Thoracic aorta (tissue), 2 donors: ENCODE measurements around the gene MARS1. TPM values are rescaled to one million over a fixed set of nuclear protein-coding genes. Genes with fewer than 3 reads are reported as not detected.
A peak's percentile ranks its signal among the peaks of the same experiment; 100 is the strongest.

Source experiments
- ATAC-seq: fragments of 150-250 bp; one replicate; pipeline ENCODE4 v1.8.0; 2017; ENCODE audit warnings: low read depth; ENCODE audit not compliant: insufficient number of reproducible peaks, low FRiP score
- DNase-seq: peaks from one replicate; pipeline ENCODE4 v3.0.0-alpha.2; 2020; ENCODE audit warnings: low spot score
- H3K27ac ChIP-seq, 2 donors: fragments of 200-600 bp; sonication (generic); 1 replicate in 1 of 2; 2 replicates in 1 of 2; pipeline ENCODE4 v1.5.1; 2016; ENCODE audit warnings: mild to moderate bottlenecking in 2 of 2, moderate library complexity in 2 of 2
- H3K27me3 ChIP-seq: fragments of 200-600 bp; sonication (generic); replicated peaks from 2 replicates; pipeline ENCODE4 v1.6.0; 2016; ENCODE audit warnings: mild to moderate bottlenecking; ENCODE audit not compliant: insufficient read depth
- H3K36me3 ChIP-seq: fragments of 200-600 bp; sonication (generic); one replicate; pipeline ENCODE4 v1.5.1; 2016
- H3K4me1 ChIP-seq, 2 donors: fragments of 200-600 bp; sonication (generic); 1 replicate in 1 of 2; 2 replicates in 1 of 2; pipeline versions ENCODE4 v1.5.1 to v1.6.0; 2016; ENCODE audit warnings: low read depth in 2 of 2, mild to moderate bottlenecking in 1 of 2; ENCODE audit not compliant: control insufficient read depth in 1 of 2
- H3K4me3 ChIP-seq: fragments of 200-600 bp; sonication (generic); 2 replicates; pipeline ENCODE4 v1.5.1; 2016; ENCODE audit warnings: mild to moderate bottlenecking
- H3K9me3 ChIP-seq: fragments of 200-600 bp; sonication (generic); 2 replicates; pipeline ENCODE4 v1.5.1; 2016
- total RNA-seq, 2 donors: library from RNA; depleted of rRNA; stranded (reverse); fragments of >200 nt; gene quantifications; one replicate each; pipeline versions ENCODE4 v1.1.0 to v1.2.3, GENCODE V29; 2016
- TF ChIP-seq, protein P1 (sequence below): fragments of 200-600 bp; sonication (generic); IDR thresholded peaks from one replicate; pipeline ENCODE4 v1.5.1; 2019; ENCODE audit warnings: antibody characterized with exemption

MARS1 gene
- total RNA-seq, 2 donors from 2014 or later: 58.8 to 104 TPM

GRCh38 chr12:57451233-57451778, 36.6 kb upstream of the MARS1 start:
- H3K9me3 ChIP-seq: no peaks in the 10 kb centered on the region
- no peaks in the 10 kb centered on the region for H3K36me3 ChIP-seq
- ATAC-seq (no peak), DNase-seq (no peak)
- H3K27me3 ChIP-seq: no peaks in the 10 kb centered on the region
- no peak overlapping the region for H3K4me3 ChIP-seq
- TF ChIP-seq, protein P1, sequence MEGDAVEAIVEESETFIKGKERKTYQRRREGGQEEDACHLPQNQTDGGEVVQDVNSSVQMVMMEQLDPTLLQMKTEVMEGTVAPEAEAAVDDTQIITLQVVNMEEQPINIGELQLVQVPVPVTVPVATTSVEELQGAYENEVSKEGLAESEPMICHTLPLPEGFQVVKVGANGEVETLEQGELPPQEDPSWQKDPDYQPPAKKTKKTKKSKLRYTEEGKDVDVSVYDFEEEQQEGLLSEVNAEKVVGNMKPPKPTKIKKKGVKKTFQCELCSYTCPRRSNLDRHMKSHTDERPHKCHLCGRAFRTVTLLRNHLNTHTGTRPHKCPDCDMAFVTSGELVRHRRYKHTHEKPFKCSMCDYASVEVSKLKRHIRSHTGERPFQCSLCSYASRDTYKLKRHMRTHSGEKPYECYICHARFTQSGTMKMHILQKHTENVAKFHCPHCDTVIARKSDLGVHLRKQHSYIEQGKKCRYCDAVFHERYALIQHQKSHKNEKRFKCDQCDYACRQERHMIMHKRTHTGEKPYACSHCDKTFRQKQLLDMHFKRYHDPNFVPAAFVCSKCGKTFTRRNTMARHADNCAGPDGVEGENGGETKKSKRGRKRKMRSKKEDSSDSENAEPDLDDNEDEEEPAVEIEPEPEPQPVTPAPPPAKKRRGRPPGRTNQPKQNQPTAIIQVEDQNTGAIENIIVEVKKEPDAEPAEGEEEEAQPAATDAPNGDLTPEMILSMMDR: no peak
- H3K4me1 ChIP-seq: peaks cover 9 to 27% of the 10 kb centered on the region in 2 donors
- peak overlapping the region in 1 of 2 donors; percentile 85 for H3K27ac ChIP-seq

- peak; percentile 91 for ATAC-seq
These were observed 35.5 kb upstream of the MARS1 start for GRCh38 chr12:57452181-57452936.

DNA sequence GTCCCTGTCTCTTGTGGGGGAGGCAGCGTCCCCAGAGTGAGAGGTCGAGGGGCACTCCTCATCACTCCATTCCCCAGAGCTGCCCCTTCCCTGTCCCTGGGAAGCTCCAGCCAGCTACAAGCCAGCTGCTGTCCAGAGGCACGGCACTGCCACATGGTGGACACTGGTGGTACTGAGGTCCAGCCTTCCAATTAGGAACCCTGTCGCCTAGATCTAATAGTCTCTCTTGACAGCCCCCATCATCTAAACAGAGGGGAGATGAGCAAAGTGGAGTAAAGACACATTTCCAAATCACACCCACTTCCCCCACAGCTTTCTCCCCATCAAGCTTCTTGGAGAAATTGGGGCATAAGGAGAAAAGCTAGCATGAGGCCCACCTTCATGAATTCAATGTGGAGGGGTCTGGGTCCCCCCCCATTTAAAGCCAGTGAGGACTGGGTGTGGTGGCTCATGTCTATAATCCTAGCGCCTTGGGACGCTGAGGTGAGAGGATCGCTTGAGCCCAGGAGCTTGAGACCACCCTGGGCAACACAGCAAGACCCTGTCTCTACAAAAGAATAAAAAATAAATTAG, 34.8 kb upstream of the MARS1 start:
- ATAC-seq: peak; percentile 51
- peak overlapping the region; percentile 34 for H3K4me3 ChIP-seq
- H3K9me3 ChIP-seq: no peaks in the 10 kb centered on the region
- no peaks in the 10 kb centered on the region for H3K36me3 ChIP-seq
- peaks cover 9 to 27% of the 10 kb centered on the region in 2 donors for H3K4me1 ChIP-seq
- peak overlapping the region; percentile 85 for H3K27ac ChIP-seq
- TF ChIP-seq, protein P1: peak; percentile 98
- DNase-seq: no peak
- no peaks in the 10 kb centered on the region for H3K27me3 ChIP-seq

More at GRCh38 chr12:57452181-57452936, 35.5 kb upstream of the MARS1 start:
- H3K27ac ChIP-seq: peak overlapping the region; percentile 85
- H3K36me3 ChIP-seq: no peaks in the 10 kb centered on the region
- no peaks in the 10 kb centered on the region for H3K27me3 ChIP-seq
- H3K4me3 ChIP-seq: peak overlapping the region; percentile 34
- H3K9me3 ChIP-seq: no peaks in the 10 kb centered on the region
- peaks cover 9 to 27% of the 10 kb centered on the region in 2 donors for H3K4me1 ChIP-seq
- no peak for DNase-seq
- TF ChIP-seq, protein P1: no peak

DNA sequence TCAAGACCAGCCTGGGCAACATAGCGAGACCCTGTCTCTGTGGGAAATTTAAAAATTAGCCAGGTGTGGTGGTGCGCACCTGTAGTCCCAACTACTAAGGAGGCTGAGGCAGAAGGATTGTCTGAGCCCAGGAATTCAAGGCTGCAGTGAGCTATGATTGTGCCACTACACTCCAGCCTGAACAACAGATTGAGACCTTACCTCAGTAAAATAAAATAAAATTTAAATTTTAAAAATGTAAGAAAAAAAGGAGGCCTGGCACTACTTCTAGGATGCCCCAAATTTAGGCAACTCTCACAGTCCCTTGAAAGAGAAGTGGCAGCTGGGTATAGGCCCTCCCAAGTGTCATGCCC, 33.7 kb upstream of the MARS1 start:
- H3K4me1 ChIP-seq: peaks cover 9 to 32% of the 10 kb centered on the region in 2 donors
- no peaks in the 10 kb centered on the region for H3K27me3 ChIP-seq
- H3K36me3 ChIP-seq: no peaks in the 10 kb centered on the region
- no peak for ATAC-seq
- no peak overlapping the region for H3K4me3 ChIP-seq
- no peak for DNase-seq
- H3K27ac ChIP-seq: no peak overlapping the region
- TF ChIP-seq, protein P1: no peak
- H3K9me3 ChIP-seq: no peaks in the 10 kb centered on the region

DNA sequence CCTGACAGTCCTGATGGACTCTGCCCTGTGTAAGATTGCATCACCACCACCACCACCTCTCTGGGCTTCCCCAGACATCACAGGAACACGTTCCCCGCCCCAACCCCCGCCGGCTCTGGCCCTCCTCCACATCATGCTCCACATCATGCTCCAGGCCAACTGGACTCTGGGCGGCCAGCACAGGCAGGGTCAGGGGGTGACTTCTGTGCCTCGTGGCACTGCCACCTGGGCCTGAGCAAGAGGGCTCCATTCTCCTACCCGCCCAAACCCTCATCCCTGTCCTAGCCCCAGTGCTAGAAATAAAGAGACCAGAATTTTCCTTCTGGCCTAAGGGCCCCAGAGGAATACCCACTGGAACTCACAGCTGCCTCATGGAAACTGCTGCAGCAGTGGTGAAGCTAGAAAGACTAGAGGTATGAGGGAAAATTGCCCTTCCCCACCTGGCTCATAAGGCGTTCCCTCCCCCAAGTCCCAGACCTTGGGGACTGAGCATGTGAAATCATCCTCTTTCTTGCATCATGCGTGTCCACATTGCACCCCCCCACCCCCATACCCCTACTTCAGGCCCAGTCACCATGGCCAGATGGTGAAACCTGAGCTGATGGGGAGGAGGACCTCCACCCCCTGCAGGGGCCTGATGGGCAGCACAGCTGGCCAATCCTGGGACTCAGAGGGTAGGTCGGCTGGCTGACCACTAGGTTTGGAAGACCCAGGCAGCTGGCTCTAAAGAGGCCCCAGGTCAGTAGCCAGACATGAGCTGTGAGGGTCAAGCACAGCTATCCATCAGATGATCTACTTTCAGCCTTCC, 33.1 kb upstream of the MARS1 start, which contains the start of gene INHBE:
Gene INHBE (plus strand): TSS at position 742 of the 808 bp plus-strand sequence. CDS start 230 bp downstream, outside the sequence.
- Histone ChIP-seq H3K27ac (no peak within 1 kb of the TSS), H3K9me3 (no peaks in the 10 kb centered on the region), H3K4me1 (peaks cover 9 to 32% of the 10 kb centered on the region in 2 donors), H3K27me3 (no peaks in the 10 kb centered on the region), H3K36me3 (no peaks in the 10 kb centered on the region), H3K4me3 (peak within 1 kb of the TSS; percentile 22)
- ATAC-seq (no peak), DNase-seq (no peak)
- TF ChIP-seq, protein P1: no peak
